DMS114 treated with DMSO at 0.1 percent for 48 hours (cell line): ENCODE measurements around the gene CACNA2D2.

ENCODE experiments used
- DNase-seq: peaks from one replicate; lab custom pipeline; 2025; ENCODE audit not compliant: unreplicated experiment; lab: John Stamatoyannopoulos, UW

The CACNA2D2 gene

GRCh38 chr3:50373146-50374051 is 130.0 kb downstream of the CACNA2D2 start:
- DNase-seq: no peak

GRCh38 chr3:50372349-50372748 is 131.1 kb downstream of the CACNA2D2 start:
- DNase-seq: no peak

- DNase-seq: no peak
Observed at GRCh38 chr3:50371133-50371685, 132.2 kb downstream of the CACNA2D2 start.

GRCh38 chr3:50370594-50370993 is 132.8 kb downstream of the CACNA2D2 start:
- DNase-seq: no peak

GRCh38 chr3:50369012-50369670 is 134.3 kb downstream of the CACNA2D2 start:
- DNase-seq: no peak

- DNase-seq: no peak
Observed at GRCh38 chr3:50365842-50366220, 137.6 kb downstream of the CACNA2D2 start.

GRCh38 chr3:50365080-50365841 is 138.2 kb downstream of the CACNA2D2 start:
- no peak for DNase-seq

- DNase-seq: no peak
Observed at GRCh38 chr3:50364573-50365079, 138.8 kb downstream of the CACNA2D2 start.

- DNase-seq: no peak
Observed at GRCh38 chr3:50359760-50360110, 143.7 kb downstream of the CACNA2D2 start.

GRCh38 chr3:50358911-50359759 is 144.3 kb downstream of the CACNA2D2 start, which contains the start of gene TMEM115:
Gene TMEM115 (minus strand): TSS chr3:50359521. CDS start chr3:50359063, 458 bp downstream.
- DNase-seq: peak; percentile 95

GRCh38 chr3:50358355-50358910 is 145.0 kb downstream of the CACNA2D2 start:
- DNase-seq: no peak

- DNase-seq: no peak
Observed at GRCh38 chr3:50357481-50357880, 146.0 kb downstream of the CACNA2D2 start.

- no peak for DNase-seq
Observed at GRCh38 chr3:50356553-50356952, 146.9 kb downstream of the CACNA2D2 start.

- no peak for DNase-seq
Observed at GRCh38 chr3:50355829-50356552, 147.4 kb downstream of the CACNA2D2 start.

- DNase-seq: no peak
Observed at GRCh38 chr3:50354850-50355249, 148.6 kb downstream of the CACNA2D2 start.

GRCh38 chr3:50354186-50354764 is 149.2 kb downstream of the CACNA2D2 start:
- DNase-seq: no peak

GRCh38 chr3:50353245-50354004 is 150.0 kb downstream of the CACNA2D2 start:
- no peak for DNase-seq

GRCh38 chr3:50352781-50353180 is 150.7 kb downstream of the CACNA2D2 start:
- peak; percentile 12 for DNase-seq
